Astrocyte (in vitro differentiated cells and primary cell): ENCODE results near the gene HRCT1.

Experiments used
- CTCF ChIP-seq: IDR thresholded peaks from 2 replicates; pipeline ENCODE4 v1.5.1; 2011; ENCODE audit warnings: low read depth, mild to moderate bottlenecking, inconsistent platforms, low read length, moderate library complexity; ENCODE audit not compliant: insufficient read depth
- EZH2 ChIP-seq: IDR thresholded peaks from 2 replicates; pipeline ENCODE4 v1.6.1; 2012; ENCODE audit warnings: mild to moderate bottlenecking, low read length, inconsistent platforms; ENCODE audit not compliant: insufficient read depth

GRCh38 chr9:35940458-35941407, 34.7 kb downstream of the HRCT1 start:
- TF ChIP-seq CTCF (no peak), EZH2 (no peak)
